ENCODE data around the gene LPIN2.
"Not testable (repeated sequence)": the region's sequence is repeated elsewhere in the genome, so short reads cannot be mapped to it uniquely, and the experiment has no call there.

LPIN2 gene

DNA sequence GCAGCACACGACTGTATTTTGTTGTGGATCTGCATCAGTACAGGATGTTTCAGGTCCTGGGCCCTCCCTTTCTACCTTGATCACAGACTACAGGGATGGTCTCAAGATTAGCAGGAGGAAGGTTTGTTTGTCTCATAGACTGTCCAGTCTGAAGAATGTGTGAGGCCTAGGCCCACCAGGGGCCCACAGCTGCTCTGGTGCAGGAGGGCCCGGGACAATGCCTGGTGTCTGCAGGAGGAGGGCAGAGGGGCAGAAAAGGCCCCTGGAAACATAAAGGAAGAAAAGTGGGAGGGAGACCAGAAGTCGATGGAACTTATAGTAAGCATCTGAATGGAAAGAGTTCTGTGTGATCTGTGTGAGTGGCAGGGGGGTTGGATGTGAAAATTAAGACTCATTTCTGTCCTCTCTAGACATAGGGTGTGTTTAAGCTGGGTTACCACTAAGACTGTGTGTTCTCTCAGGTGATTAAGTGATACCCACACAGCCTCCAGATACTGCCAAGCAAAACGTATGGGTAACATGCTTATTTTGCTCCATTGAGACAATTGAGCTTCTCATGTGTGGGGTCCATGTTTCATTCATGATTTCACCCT lies 33.4 kb upstream of the LPIN2 start:
- no peak for DNase-seq (ENCODE audit: low read depth, low spot score)

GRCh38 chr18:3044931-3045698 lies 32.2 kb upstream of the LPIN2 start:
- DNase-seq (ENCODE audit: low read depth, low spot score), result no peak

GRCh38 chr18:3042379-3042778 lies 29.4 kb upstream of the LPIN2 start:
- DNase-seq (ENCODE audit: low read depth, low spot score), result no peak

DNA sequence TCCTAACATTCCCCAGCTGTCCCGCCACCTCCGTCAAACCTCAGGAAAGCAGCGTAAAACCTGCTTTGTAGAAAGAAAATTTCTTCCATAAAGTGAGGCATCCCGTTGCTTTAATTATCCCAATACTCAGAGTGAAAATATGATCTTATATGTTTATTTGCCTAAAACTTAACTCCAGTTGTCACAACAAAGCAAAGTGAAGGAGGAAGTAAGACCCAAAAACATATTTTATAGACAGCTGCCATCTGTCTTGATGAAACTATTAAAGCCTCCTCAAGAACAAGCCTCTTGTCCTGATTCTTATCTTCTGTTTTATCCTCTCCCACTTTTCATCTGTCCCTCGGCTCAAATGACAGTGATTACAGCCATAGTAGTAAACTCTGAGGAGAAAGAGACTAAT lies 28.9 kb upstream of the LPIN2 start:
- DNase-seq (ENCODE audit: low read depth, low spot score), result no peak

GRCh38 chr18:3040881-3041280 lies 27.9 kb upstream of the LPIN2 start:
- DNase-seq (ENCODE audit: low read depth, low spot score), result no peak

GRCh38 chr18:3040173-3040572 lies 27.2 kb upstream of the LPIN2 start:
- DNase-seq (ENCODE audit: low read depth, low spot score), result no peak

DNA sequence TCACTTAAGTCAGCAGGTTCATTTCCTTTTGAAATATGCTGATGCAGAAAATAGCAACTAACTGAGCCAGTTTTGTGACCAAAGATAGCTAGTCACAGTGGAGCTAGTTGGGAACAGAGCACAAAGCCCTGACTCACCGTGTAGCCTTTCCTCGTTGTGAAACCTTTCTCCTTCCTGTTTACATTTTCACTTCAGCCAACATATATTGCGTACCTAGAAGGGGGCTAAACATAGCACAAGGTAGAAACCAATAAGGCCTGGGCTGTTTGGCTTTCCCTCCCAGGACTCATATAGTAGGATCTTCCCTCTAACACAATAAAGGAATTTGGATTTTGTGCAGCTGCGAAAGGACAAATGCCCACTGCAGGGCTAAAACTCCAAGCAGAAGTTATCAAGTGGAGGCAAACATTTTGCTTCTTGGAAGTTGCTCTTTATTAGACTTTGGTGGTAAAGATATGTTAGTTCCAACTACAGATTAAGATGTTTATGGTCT lies 24.5 kb upstream of the LPIN2 start:
- DNase-seq (ENCODE audit: low read depth, low spot score), result peak; percentile 50

DNA sequence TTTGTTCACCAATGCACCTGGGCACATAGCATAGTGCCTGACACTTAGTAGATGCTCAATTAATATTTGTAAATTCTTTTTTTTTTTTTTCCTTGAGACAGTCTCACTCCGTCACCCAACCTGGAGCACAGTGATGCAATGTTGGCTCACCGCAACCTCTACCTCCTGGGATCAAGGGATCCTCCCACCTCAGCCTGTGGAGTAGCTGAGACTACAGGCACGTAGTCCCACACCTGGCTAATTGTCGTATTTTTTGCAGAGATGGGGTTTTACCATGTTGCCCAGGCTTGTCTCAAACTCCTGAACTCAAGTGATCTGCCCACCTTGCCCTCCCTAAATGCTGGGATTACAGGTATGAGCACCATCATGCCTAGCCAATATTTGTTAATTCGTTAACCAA lies 23.2 kb upstream of the LPIN2 start:
- DNase-seq (ENCODE audit: low read depth, low spot score), result no peak

- no peak for DNase-seq (ENCODE audit: low read depth, low spot score)
Measured at GRCh38 chr18:3035635-3036034, 22.7 kb upstream of the LPIN2 start.

GRCh38 chr18:3032721-3033120 lies 19.8 kb upstream of the LPIN2 start:
- DNase-seq (ENCODE audit: low read depth, low spot score), result no peak

DNA sequence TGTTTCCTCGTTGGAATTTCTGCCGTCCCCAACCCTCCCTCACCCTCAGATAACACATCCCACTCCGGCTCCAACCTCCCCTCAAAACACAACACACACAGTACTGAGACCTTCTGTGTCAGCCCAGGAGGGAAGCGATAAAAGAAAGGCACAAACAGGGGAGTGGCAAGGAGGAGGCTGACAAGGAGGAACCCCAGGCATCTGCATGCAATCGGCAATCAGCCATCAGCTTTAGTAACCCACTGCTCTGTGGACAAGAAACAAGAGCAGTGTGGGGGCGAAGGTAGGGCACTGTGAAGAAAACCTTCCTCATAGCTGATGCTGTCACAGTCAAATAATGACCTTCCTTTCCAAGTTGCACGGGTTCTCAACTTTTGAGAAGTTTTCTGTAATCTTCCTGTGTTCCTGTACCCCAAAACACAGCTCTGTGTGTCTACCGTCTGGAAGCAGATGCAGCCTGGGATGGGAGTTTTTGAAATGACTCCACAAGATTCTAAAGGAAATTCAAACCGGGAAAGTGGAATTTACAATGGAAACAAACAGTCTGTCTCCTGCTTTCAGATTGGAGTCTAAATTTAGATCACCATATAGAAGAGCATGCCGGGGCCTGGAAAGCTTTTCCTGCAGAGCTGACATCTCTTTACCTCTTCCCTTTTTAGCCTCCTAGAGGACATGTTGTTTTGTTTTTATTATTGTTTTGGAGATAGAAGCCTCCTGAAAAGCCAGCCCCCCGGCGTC lies 16.4 kb upstream of the LPIN2 start:
- DNase-seq (ENCODE audit: low read depth, low spot score), result peak; percentile 12

DNA sequence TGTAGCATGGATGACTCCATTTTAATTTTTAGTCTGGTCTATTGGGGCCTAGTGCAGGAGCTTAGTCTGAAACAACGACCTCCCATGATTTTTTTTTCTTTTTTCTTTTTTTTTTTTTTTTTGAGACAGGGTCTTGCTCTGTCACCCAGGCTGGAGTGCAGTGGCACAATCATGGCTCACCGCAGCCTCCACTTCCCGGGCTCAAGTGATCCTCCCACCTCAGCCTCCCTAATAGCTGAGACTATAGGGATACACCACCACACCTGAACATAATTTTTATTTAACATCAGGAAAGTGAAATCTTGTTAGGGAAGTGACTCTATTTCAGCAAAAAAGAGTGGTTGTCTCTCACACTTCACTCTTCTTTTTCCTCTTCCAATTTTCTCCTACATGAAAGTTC lies 15.2 kb upstream of the LPIN2 start:
- DNase-seq (ENCODE audit: low read depth, low spot score), result not testable (repeated sequence)

DNA sequence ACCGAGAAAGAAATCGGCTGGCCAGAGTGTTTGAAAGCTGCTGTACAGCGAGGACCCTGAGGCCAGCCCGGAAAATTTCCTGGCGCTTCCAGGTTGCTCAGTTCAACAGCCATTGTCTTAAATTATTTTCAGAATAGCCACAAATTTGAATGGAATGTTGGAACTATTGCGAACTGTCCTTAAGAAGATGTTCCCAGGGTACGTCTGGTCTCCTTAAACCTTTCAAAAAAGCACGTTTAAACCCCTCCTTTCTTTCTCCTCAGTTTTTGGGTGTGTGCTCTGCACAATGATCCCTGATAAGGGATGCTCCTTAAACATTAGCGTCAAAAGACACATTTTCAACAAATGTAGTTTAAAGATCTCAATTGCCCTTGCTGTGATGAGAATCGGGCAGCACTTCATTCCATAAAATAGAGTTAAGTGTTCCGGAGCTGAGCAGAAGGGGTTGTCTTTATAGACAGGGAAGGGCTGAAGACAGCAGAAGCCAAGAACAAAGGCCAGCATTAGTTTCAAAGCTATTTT lies 14.5 kb upstream of the LPIN2 start:
- no peak for DNase-seq (ENCODE audit: low read depth, low spot score)

DNA sequence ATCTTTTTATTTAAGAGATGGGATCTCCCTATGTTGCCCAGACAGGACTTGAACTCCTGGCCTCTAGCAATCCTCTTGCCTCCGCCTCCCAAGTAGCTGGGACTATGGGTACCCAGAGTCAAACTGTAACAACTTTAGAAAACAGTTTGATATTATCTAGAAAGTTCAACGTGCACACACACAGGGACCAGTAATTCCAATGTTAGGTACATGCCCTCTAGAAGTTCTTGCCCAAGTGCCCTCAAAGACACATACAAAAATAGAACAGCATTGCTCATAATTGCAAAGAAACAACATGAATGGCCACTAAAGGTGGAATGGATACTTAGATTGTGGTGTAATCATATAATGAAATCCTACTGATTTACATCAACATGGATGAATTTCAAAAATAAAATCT lies 12.6 kb upstream of the LPIN2 start:
- DNase-seq (ENCODE audit: low read depth, low spot score), result no peak

GRCh38 chr18:3023603-3024002 lies 10.7 kb upstream of the LPIN2 start:
- DNase-seq (ENCODE audit: low read depth, low spot score), result not testable (repeated sequence)

GRCh38 chr18:3016585-3017297 lies 3.8 kb upstream of the LPIN2 start:
- no peak for DNase-seq (ENCODE audit: low read depth, low spot score)

GRCh38 chr18:3015851-3016250 lies 2.9 kb upstream of the LPIN2 start:
- no peak for DNase-seq (ENCODE audit: low read depth, low spot score)

GRCh38 chr18:3015204-3015592 lies 2.3 kb upstream of the LPIN2 start:
- peak; percentile 38 for DNase-seq (ENCODE audit: low read depth, low spot score)

GRCh38 chr18:3014503-3015203 lies 1.7 kb upstream of the LPIN2 start:
- no peak for DNase-seq (ENCODE audit: low read depth, low spot score)

- DNase-seq (ENCODE audit: low read depth, low spot score), result no peak
Measured at GRCh38 chr18:3012136-3013023, 564 bp downstream of the LPIN2 start.
